ENCODE data around the gene CFLAR.
"Not testable (repeated sequence)": the region's sequence is repeated elsewhere in the genome, so short reads cannot be mapped to it uniquely, and the experiment has no call there.

CFLAR gene

DNA sequence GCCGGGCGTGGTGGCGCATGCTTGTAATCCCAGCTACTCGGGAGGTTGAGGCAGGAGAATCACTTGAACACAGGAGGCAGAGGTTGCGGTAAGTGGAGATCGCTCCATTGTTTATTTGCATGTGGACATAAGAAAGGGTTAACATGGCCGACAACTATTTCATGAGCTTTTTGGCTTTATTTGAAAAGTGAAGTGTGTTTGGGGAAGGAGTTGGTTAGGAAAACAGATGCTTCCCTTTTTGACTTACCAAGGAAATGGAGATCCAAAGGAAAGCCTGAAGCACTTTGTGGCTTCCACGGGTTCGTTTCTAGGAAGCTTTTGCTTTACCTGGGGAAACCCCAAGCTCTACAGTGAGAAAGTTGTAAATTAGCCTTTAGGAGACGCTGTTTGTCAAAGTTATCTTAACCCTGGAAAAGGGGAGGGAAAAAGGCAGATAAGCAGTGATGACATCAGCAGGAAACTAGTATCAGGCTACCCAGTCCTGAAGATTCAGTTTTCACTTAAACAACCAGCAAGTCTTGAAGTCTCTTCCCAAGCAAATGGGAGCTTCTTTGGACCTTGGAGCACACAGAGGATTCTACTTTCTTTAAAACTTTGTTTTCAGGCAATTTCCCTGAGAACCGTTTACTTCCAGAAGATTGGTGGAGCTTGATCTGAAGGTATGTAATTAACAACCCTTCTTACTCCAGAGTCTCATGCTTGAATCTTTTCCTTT, 66.8 kb downstream of the CFLAR start, which contains the start of gene CASP10:
TSS of gene CASP10 (plus strand) at position 492 of the 715 bp plus-strand sequence. CDS start 2,637 bp downstream, outside the sequence.
- DNase-seq (ENCODE audit: low spot score), result no peak

GRCh38 chr2:201183365-201183727, 67.4 kb downstream of the CFLAR start:
- no peak for DNase-seq (ENCODE audit: low spot score)

DNA sequence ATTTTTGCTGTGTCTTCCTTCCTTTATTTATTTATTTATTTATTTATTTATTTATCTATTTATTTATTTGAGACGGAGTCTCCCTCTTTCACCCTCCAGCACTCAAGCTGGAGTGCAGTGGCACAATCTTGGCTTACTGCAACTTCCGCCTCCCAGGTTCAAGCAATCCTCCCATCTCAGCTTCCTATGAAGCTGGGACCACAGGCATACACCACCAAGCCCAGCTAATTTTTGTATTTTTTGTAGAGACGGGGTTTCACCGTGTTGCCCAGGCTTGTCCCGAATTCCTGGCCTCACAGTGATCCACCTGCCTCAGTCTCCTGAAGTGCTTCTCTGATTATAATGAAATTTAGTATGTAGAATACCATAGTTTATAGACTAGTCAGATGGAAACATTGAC, 67.9 kb downstream of the CFLAR start:
- not testable (repeated sequence) for DNase-seq (ENCODE audit: low spot score)

DNA sequence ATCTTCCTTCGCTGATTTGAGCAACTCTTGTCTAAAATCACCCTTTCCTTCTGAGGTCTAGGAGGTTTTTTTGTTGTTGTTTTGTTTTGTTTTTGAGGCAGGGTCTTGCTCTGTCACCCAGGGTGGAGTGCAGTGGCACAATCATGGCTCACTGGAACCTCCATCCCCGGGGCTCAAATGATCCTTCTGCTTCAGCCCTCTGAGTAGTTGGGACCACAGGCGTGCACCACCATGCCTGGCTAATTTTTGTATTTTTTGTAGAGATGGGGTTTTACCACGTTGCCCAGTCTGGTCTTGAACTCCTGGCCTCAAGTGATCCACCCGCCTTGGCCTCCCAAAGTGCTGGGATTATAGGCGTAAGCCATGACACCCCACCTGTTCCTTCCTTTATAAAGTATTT, 68.3 kb downstream of the CFLAR start:
- not testable (repeated sequence) for DNase-seq (ENCODE audit: low spot score)

DNA sequence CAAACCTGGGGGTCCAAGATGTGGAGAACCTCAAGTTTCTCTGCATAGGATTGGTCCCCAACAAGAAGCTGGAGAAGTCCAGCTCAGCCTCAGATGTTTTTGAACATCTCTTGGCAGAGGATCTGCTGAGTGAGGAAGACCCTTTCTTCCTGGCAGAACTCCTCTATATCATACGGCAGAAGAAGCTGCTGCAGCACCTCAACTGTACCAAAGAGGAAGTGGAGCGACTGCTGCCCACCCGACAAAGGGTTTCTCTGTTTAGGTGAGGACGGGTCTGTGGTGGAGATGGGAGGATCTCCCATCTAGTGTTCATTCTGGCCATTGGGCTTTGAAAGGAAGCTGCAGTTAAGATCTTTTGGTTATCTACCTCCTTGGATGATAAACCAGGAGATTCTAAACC, 69.9 kb downstream of the CFLAR start:
- DNase-seq (ENCODE audit: low spot score), result no peak

- no peak for DNase-seq (ENCODE audit: low spot score)
These were observed 71.0 kb downstream of the CFLAR start for GRCh38 chr2:201186982-201187381.

DNA sequence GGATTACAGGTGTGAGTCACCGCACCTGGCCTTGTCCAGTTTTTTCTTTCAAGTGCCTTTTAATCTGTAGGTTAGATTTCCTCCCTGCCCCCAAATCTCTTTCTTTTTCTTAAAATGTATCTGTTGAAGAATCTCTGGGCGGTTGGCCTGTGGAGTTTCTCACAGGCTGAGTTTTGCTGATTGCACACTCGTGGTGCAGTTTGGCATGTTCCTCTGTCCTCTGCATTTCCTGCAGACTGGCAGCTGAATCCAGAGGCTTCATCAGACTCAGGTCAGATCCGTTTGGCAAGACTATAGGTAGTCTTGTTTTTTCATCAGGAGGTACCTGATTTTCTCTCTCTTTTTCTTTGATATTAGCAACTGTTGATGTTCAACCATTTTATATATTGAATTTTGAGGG, 72.5 kb downstream of the CFLAR start:
- DNase-seq (ENCODE audit: low spot score), result no peak

DNA sequence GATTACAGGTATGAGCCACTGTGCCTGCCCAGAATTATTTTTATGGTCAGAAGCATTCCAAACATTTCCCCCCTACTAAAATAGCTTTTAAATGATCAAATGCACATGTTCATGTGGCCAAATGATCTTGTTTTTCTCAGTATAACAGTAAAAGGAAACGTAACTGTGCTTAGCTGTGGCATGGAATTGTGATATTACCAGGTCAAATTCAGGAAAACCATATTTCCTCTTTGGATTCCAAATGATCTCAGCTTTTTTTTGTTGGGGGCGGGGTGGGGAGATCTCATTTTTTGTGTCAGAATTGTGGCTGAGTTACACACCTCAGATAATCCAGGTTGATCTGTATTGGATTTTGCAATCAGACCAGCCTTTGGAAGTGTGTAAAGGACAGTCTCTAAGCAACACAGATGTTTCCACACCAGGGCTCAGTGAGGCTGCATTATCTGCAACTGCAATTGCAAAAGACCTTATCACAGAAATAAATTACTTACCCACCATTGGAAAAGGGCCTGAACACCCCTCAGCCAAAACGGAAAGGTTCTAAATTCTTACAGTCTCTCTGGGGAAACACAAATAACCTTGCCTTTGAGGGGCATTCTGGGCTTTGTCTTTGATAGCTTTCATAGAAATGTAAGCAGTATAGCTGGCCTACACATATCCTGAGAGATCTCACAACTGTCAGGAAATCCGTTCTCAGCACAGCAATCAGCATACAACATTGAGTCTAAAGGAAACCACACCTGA, 75.3 kb downstream of the CFLAR start:
- no peak for DNase-seq (ENCODE audit: low spot score)

GRCh38 chr2:201194097-201194496, 78.1 kb downstream of the CFLAR start:
- DNase-seq (ENCODE audit: low spot score), result no peak

- DNase-seq (ENCODE audit: low spot score), result no peak
These were observed 79.4 kb downstream of the CFLAR start for GRCh38 chr2:201195331-201195730.

DNA sequence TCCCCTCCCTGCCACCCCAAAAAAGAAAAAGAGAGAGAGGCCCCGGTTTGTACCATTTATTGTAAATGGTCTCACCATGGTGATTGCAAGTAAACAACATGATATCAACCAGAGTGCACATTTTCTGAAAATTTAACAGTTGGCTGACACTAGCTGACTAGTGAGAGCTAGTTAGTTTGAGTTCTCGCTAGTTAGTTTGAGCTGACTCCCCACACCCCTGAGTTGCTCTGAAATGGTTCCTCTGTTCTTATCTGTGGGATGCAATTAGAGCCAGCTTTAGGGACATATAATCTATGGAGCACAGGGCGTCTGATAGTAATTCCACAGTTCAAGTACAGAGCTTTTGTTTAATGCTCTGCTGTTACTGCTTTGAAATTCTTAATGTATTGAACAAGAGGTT, 80.0 kb downstream of the CFLAR start:
- no peak for DNase-seq (ENCODE audit: low spot score)

DNA sequence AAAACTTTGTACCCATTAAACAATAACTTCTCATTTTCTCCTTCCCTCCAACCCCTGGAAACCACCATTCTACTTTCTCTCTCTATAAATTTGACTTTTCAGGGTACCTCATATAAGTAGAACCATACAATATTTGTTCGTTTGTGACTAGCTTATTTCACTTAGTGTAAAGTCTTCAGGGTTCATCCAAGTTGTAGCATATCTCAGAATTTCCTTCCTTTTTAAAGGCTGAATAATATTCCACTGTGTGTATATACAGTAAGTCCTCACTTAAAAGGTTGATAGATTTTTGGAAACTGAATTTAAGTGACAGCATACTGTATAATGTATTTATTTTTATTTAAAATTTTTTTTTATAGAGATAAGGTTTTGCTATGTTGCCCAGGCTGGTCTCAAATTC, 80.8 kb downstream of the CFLAR start:
- no peak for DNase-seq (ENCODE audit: low spot score)

DNA sequence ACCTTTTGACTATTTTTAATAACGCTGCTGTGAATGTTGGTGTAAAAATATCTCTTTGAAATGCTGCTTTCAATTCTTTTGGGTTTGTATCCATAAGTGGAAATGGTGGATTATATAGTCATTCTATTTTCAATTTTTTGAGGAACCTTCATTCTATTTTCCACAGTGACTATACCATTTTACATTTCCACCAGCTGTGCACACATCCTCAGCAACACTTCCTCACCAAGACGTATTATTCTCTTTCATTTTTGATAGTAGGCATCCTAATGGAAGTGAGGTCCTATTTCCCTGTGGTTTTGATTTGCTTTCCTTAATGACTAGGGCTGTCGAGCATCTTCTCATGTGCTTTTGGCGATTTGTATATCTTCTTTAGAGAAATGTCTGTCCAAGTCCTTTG, 81.8 kb downstream of the CFLAR start:
- DNase-seq (ENCODE audit: low spot score), result no peak

GRCh38 chr2:201199847-201200246, 83.9 kb downstream of the CFLAR start:
- no peak for DNase-seq (ENCODE audit: low spot score)

DNA sequence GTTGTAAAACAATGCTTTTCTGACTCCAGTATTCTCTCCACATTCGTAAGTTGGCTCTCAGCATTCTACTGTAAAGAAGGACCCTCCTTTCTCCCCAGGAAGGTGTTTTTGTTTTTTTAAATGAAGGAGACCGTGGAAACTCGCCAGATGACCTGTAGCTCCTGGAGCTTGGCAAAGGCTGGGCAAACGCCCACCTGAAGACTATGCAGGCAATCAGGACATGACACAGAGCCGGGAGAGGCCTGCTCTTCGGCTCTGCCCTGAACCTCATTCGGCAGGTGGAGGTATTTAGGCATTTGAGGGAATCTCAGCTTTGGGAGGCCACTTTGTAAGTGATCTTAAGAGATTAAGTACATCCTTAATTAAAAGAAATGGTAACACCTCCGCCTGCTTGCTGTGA, 84.4 kb downstream of the CFLAR start:
- no peak for DNase-seq (ENCODE audit: low spot score)

DNA sequence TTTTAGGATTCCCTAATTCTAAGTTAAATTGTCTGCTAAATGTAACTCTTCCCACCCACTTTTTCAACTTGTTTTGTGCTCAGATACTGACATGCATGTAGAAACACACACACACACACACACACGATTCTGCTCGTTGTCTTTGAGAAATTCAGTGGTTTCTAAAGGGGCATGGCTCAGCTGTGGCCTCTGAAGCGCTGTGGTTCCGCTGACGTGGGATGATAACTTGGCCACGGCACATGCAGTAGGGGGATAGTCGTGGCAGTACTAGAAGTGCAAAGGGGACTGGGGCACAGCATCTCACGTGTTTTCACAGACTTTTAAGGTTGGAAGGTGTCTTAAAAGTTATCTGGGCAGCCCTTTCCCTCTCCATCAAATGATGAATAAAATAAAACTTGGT, 85.4 kb downstream of the CFLAR start:
- DNase-seq (ENCODE audit: low spot score), result no peak

- no peak for DNase-seq (ENCODE audit: low spot score)
These were observed 88.1 kb downstream of the CFLAR start for GRCh38 chr2:201203916-201204654.

- no peak for DNase-seq (ENCODE audit: low spot score)
These were observed 88.9 kb downstream of the CFLAR start for GRCh38 chr2:201204655-201205514.

- DNase-seq (ENCODE audit: low spot score), result no peak
These were observed 89.5 kb downstream of the CFLAR start for GRCh38 chr2:201205515-201205849.

- DNase-seq (ENCODE audit: low spot score), result no peak
These were observed 92.7 kb downstream of the CFLAR start for GRCh38 chr2:201208563-201209252.

- no peak for DNase-seq (ENCODE audit: low spot score)
These were observed 100.0 kb downstream of the CFLAR start for GRCh38 chr2:201215963-201216362.

- DNase-seq (ENCODE audit: low spot score), result no peak
These were observed 101.0 kb downstream of the CFLAR start for GRCh38 chr2:201216918-201217317.

Measured in D341Med (cell line).